Measurements from ENCODE around the gene CSGALNACT2. TPM values are rescaled to one million over a fixed set of nuclear protein-coding genes. Genes with fewer than 3 reads are reported as not detected.

Gene CSGALNACT2
- total and polyA plus RNA-seq, 2 donors (not counting 1 experiment from before 2014, with no cell fraction given): 10.9 to 24.0 TPM

DNA sequence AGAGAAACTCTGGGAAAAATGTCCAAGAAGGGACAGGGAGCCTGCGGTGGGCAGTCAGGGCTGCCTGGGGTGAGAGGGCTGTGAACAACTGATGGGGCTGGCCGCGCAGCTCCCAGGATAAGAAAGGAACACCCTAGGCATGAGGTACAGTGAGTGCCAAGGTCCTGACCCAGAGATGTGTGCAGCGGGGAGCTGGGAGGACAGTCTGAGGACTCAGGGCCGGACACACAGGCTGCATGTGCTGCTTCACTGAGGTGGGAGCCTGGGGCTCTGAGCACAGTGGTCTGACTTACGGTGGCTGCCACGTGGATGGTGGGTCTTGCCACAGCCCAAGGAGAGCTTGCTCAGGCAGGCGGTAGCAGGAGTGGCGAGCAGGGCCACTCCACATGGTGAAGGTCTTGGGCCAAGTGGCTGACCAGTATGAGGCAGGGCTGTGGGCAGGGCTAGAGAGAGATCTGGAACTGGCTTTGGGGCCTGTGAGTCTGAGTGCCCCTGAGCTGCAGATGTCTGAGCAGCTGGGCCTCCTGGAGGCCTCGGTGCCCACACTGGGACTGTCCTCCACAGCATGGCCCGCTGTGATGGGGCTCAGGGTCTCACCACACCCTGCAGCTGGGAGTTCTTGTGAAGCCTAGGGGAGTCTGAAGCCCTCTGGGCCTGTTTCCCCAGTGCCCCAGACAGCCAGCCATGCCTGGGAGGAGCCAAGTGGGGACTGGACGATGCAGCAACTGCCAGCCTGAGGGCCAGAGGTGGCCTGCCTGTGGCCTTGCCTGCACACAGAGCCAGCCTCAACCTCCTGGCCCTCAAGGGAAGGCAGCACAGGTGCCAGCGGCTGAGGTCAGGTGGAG is 68.4 kb downstream of the CSGALNACT2 start:
- ATAC-seq (ENCODE audit: low read depth) (no peak), DNase-seq (no peak)
- H4K20me1 ChIP-seq (ENCODE audit: control insufficient read depth, insufficient read depth, low read length, poor library complexity, severe bottlenecking): no peaks in the 10 kb centered on the region
- H3K4me2 ChIP-seq (replicated peaks; ENCODE audit: low read depth, low read length, poor library complexity, severe bottlenecking): no peak overlapping the region
- Mint-ChIP-seq H3K4me1 (peaks cover 9% of the 10 kb centered on the region), H3K27me3 (no peaks in the 10 kb centered on the region), H3K27ac (no peak overlapping the region), H3K4me3 (no peak overlapping the region), H3K9me3 (ENCODE audit: insufficient read depth) (no peaks in the 10 kb centered on the region)
- H3K27ac ChIP-seq (ENCODE audit: low read length in 2 of 2): no peak overlapping the region
- no peak overlapping the region for H2AFZ ChIP-seq (ENCODE audit: insufficient read depth, low read depth, low read length, poor library complexity, severe bottlenecking)
- 97% methylated on average over 13 of the region's 13 CpGs for WGBS (ENCODE audit: insufficient coverage)
- peaks cover 0 to 7% (median 0%) of the 10 kb centered on the region in 3 donors for H3K9me3 ChIP-seq (ENCODE audit: control extremely low read depth in 1 of 3, control insufficient read depth in 2 of 3, insufficient read depth in 1 of 3, low read length in 2 of 3)
- H3K79me2 ChIP-seq (ENCODE audit: control insufficient read depth, insufficient read depth, low read length): no peaks in the 10 kb centered on the region
- ChIA-PET CTCF (no interaction called here), POLR2A (no interaction called here)
- H3K4me1 ChIP-seq (ENCODE audit: control insufficient read depth in 2 of 2, insufficient read depth in 2 of 2, low read length in 2 of 2): peaks cover 5 to 10% of the 10 kb centered on the region in 2 donors
- H3K27me3 ChIP-seq (replicated peaks in 1 of 4; ENCODE audit: control extremely low read depth in 1 of 4, control insufficient read depth in 3 of 4, insufficient read depth in 4 of 4, low read length in 3 of 4): no peaks in the 10 kb centered on the region
- H3K36me3 ChIP-seq (replicated peaks in 1 of 2; ENCODE audit: control extremely low read depth in 1 of 2, control insufficient read depth in 1 of 2, extremely low read depth in 1 of 2, insufficient read depth in 2 of 2, low read length in 1 of 2): no peaks in the 10 kb centered on the region
- intact Hi-C loops (cut with micrococcal nuclease): loop anchor here (5.0 kb wide), 1 partner anchor 141 kb away; no protein-coding TSS in a partner anchor
- H3K9ac ChIP-seq (ENCODE audit: low read length): no peak overlapping the region
- TF ChIP-seq, protein P1, sequence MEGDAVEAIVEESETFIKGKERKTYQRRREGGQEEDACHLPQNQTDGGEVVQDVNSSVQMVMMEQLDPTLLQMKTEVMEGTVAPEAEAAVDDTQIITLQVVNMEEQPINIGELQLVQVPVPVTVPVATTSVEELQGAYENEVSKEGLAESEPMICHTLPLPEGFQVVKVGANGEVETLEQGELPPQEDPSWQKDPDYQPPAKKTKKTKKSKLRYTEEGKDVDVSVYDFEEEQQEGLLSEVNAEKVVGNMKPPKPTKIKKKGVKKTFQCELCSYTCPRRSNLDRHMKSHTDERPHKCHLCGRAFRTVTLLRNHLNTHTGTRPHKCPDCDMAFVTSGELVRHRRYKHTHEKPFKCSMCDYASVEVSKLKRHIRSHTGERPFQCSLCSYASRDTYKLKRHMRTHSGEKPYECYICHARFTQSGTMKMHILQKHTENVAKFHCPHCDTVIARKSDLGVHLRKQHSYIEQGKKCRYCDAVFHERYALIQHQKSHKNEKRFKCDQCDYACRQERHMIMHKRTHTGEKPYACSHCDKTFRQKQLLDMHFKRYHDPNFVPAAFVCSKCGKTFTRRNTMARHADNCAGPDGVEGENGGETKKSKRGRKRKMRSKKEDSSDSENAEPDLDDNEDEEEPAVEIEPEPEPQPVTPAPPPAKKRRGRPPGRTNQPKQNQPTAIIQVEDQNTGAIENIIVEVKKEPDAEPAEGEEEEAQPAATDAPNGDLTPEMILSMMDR (IDR thresholded peaks at IDR 0.05): no peak
- no peak for TF ChIP-seq EZH2 (IDR thresholded peaks at IDR 0.05; ENCODE audit: borderline replicate concordance, insufficient read depth, low read depth, low read length, poor library complexity, severe bottlenecking)
- H3K4me3 ChIP-seq (ENCODE audit: control extremely low read depth in 1 of 5, extremely low read depth in 1 of 5, insufficient read depth in 1 of 5, low read depth in 2 of 5, low read length in 4 of 5): no peak overlapping the region

Data from B cell (primary cell).